Aorta (tissue), 5 donors: Measurements from ENCODE around the gene DNASE1L3. TPM values are rescaled to one million over a fixed set of nuclear protein-coding genes. Genes with fewer than 3 reads are reported as not detected.

Experiments used
- ATAC-seq: fragments of 200-7000 bp; cut with Tn5 transposase; one replicate; pipeline ENCODE4 v1.9.1; 2022; ENCODE audit warnings: moderate library complexity; ENCODE audit not compliant: low FRiP score
- DNase-seq, 2 donors: peaks; one replicate each; pipeline ENCODE4 v3.0.0-alpha.2; 2020
- H3K27ac ChIP-seq, 2 donors: one replicate each; pipeline ENCODE4 v1.5.1; 2013; ENCODE audit warnings: low read length in 2 of 2, mild to moderate bottlenecking in 2 of 2, moderate library complexity in 2 of 2, control low read depth in 1 of 2, inconsistent platforms in 1 of 2, low read depth in 1 of 2
- H3K27me3 ChIP-seq, 2 donors: one replicate each; pipeline ENCODE4 v1.6.1; 2013; ENCODE audit warnings: control low read depth in 1 of 2, low read length in 1 of 2, mild to moderate bottlenecking in 1 of 2, moderate library complexity in 1 of 2; ENCODE audit not compliant: insufficient read depth in 2 of 2, control insufficient read depth in 1 of 2
- H3K36me3 ChIP-seq, 2 donors: one replicate each; pipeline ENCODE4 v1.6.1; 2013; ENCODE audit warnings: control low read depth in 1 of 2, low read length in 1 of 2, mild to moderate bottlenecking in 1 of 2; ENCODE audit not compliant: insufficient read depth in 2 of 2, control insufficient read depth in 1 of 2
- H3K4me1 ChIP-seq, 2 donors: one replicate each; pipeline ENCODE4 v1.6.1; 2013; ENCODE audit warnings: low read length in 2 of 2, control low read depth in 1 of 2, mild to moderate bottlenecking in 1 of 2, moderate library complexity in 1 of 2; ENCODE audit not compliant: insufficient read depth in 2 of 2, control insufficient read depth in 1 of 2
- H3K4me3 ChIP-seq, 2 donors: one replicate each; pipeline ENCODE4 v1.5.1; 2013; ENCODE audit warnings: low read length in 2 of 2, control low read depth in 1 of 2, mild to moderate bottlenecking in 1 of 2
- H3K9me3 ChIP-seq: one replicate; pipeline ENCODE4 v1.6.1; 2013; ENCODE audit warnings: mild to moderate bottlenecking, low read length; ENCODE audit not compliant: control insufficient read depth
- WGBS, 2 donors: extraction: QIAGEN DNeasy Blood & Tissue Kit; methylation state at CpG; one replicate each; pipeline ENCODE4 v1.1.7; 2013; 5-methylcytosine and 5-hydroxymethylcytosine counted together
- intact Hi-C, 2 donors: fragments of 100-400 bp; cut with DNase I; formaldehyde crosslinking; loops; one replicate each; pipeline versions ENCODE4 v1.14.2 to v1.15.0; 2022
- polyA plus RNA-seq, 2 donors: library from polyadenylated mRNA; stranded (reverse); fragments of 200-250 nt; gene quantifications; one replicate each; pipeline ENCODE4 v1.2.3, GENCODE V29; 2013
- total RNA-seq, 2 donors: library from RNA; stranded (reverse); fragmentation: NEBNext Ultra II Directional; extraction: Animal tissue kit (Norgen Biotek cat#: 25700); gene quantifications; one replicate each; pipeline ENCODE4 v1.2.1, GENCODE V29; 2021
- donor health status: healthy with polysubstance abuse.
- donor health status: Bipolar disorder and iron deficiency.
- donor health status: DM: no; HTN: no; CAD: no.
- donor health status: DM: no; HTN: no; CAD: no.
- donor health status: DM: yes; HTN: yes; CAD: no.

DNASE1L3 gene
- total and polyA plus RNA-seq, 4 donors, result 1.4 to 19.8 (median 5.7) TPM

DNA sequence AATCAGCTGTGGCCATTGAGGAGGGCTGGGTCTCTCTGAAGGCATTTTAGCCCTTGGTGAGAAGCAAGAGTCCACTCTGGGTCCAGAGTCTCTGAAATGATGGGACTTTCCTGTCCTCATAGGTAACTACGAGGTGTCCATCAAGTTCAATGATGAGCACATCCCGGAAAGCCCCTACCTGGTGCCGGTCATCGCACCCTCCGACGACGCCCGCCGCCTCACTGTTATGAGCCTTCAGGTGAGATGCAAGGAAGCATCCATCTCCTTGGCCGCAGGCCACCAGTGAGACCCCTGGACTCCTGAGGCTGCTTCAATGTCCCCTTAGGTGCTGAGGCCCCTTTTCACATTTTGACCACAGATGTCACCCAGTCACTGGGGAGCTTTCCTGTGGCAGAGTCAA lies 54.9 kb downstream of the DNASE1L3 start:
- Histone ChIP-seq H3K36me3 (peaks cover 0 to 3% of the 10 kb centered on the region in 2 donors), H3K27ac (no peak overlapping the region), H3K4me1 (no peaks in the 10 kb centered on the region), H3K27me3 (no peaks in the 10 kb centered on the region), H3K9me3 (no peaks in the 10 kb centered on the region), H3K4me3 (no peak overlapping the region)
- 96% methylated on average over 10 of the region's 10 CpGs for WGBS, 2 donors
- intact Hi-C loops, result loop anchor here in 1 of 2 donors (5.0 kb wide), 1 partner anchor 129 kb away; no protein-coding TSS in a partner anchor
- no peak for ATAC-seq
- DNase-seq, result no peak

GRCh38 chr3:58154626-58155449 lies 55.9 kb downstream of the DNASE1L3 start:
- H3K4me1 ChIP-seq, result no peaks in the 10 kb centered on the region
- no peak for ATAC-seq

GRCh38 chr3:58153371-58153770 lies 57.4 kb downstream of the DNASE1L3 start:
- no peak overlapping the region for H3K4me3 ChIP-seq
- 96 to 98% methylated on average over 16 of the region's 16 CpGs for WGBS, 2 donors
- DNase-seq (no peak), ATAC-seq (peak; percentile 13)
- no peaks in the 10 kb centered on the region for H3K4me1 ChIP-seq
- no peaks in the 10 kb centered on the region for H3K9me3 ChIP-seq
- H3K27ac ChIP-seq, result no peak overlapping the region
- H3K36me3 ChIP-seq, result peaks cover 0 to 5% of the 10 kb centered on the region in 2 donors
- intact Hi-C loops, result no loop called here
- no peaks in the 10 kb centered on the region for H3K27me3 ChIP-seq

More at GRCh38 chr3:58154626-58155449, 55.9 kb downstream of the DNASE1L3 start:
- WGBS, 2 donors, result 91 to 93% methylated on average over 10 of the region's 10 CpGs
- intact Hi-C loops, result loop anchor here in 1 of 2 donors (5.0 kb wide), 1 partner anchor 128 kb away; no protein-coding TSS in a partner anchor
- H3K27ac ChIP-seq, result no peak overlapping the region
- peaks cover 0 to 3% of the 10 kb centered on the region in 2 donors for H3K36me3 ChIP-seq
- H3K4me3 ChIP-seq, result no peak overlapping the region
- no peak for DNase-seq
- no peaks in the 10 kb centered on the region for H3K9me3 ChIP-seq
- H3K27me3 ChIP-seq, result no peaks in the 10 kb centered on the region

DNA sequence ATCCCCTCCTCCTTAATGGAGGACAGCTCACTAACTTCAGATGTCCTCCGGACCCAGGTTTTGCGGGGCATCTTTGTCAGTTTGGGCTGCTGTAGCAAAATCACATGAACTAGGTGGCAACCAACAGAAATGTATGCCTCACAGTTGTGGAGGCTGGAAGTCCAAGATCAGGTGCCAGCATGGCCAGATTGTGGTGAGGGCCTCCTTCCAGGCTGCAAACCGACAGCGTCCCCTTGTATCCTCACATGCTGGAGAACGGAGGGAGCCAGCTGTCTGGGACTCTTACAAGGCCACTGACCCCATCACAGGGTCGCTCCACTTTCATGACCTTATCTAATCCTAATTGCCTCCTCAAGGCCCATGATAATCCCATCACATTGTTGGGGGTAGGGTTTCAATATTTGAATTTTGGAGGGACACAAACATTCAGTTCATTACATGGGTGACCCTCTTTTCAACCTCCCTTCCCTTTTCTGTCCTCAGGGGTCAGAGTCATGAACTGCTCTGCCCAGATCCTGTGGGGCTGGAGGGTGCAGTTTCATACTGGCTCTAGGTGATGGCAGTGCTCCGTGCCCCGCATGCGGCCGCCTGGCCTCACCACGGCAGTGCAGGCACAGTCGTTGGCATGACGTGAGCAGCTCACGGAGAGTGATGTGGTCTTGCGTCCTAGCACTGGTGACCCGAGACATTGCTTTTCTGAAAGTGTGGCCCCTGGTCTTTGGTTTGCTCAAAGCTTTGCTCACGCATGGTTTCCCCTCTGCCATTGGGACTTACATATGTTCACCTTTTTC lies 58.4 kb downstream of the DNASE1L3 start:
- Histone ChIP-seq H3K27ac (no peak overlapping the region), H3K36me3 (peaks cover 0 to 5% of the 10 kb centered on the region in 2 donors), H3K4me1 (no peaks in the 10 kb centered on the region), H3K4me3 (no peak overlapping the region), H3K27me3 (no peaks in the 10 kb centered on the region), H3K9me3 (no peaks in the 10 kb centered on the region)
- no peak for DNase-seq
- WGBS, 2 donors, result 96% methylated on average over 17 of the region's 17 CpGs
- intact Hi-C loops, result no loop called here
- ATAC-seq, result no peak

DNA sequence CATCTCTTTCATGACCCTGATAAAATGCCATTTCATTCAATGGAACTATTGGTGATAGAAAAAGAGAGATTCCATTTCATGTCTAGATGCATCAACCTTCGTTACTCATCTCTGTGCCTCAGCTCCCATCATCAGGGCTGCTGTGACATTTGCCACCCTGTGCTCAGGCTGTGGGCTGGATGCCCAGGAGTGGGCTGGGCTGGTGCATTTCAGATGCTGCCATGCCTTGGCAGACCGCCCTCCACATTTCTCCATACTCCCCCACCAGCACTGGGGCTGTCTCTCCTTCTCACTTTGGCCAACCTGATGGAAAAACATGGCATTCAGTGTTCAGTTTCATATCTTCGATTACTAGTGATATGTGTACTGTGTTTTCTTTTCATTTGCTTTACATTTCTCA lies 59.1 kb downstream of the DNASE1L3 start:
- H3K27ac ChIP-seq, result no peak overlapping the region
- H3K9me3 ChIP-seq, result no peaks in the 10 kb centered on the region
- no peak overlapping the region for H3K4me3 ChIP-seq
- peaks cover 0 to 5% of the 10 kb centered on the region in 2 donors for H3K36me3 ChIP-seq
- no peaks in the 10 kb centered on the region for H3K4me1 ChIP-seq
- peak in 1 of 2 donors; percentile 70 for DNase-seq
- no peaks in the 10 kb centered on the region for H3K27me3 ChIP-seq
- 34 to 39% methylated on average over 3 of the region's 3 CpGs for WGBS, 2 donors
- ATAC-seq, result no peak
- intact Hi-C loops, result no loop called here

- H3K9me3 ChIP-seq, result no peaks in the 10 kb centered on the region
- no peaks in the 10 kb centered on the region for H3K4me1 ChIP-seq
- no peaks in the 10 kb centered on the region for H3K27me3 ChIP-seq
- no peak overlapping the region for H3K4me3 ChIP-seq
- intact Hi-C loops, result no loop called here
- DNase-seq, result no peak
- ATAC-seq, result no peak
- peaks cover 0 to 5% of the 10 kb centered on the region in 2 donors for H3K36me3 ChIP-seq
- WGBS, 2 donors, result 88% methylated on average over 13 of the region's 13 CpGs
- no peak overlapping the region for H3K27ac ChIP-seq
These were observed 60.0 kb downstream of the DNASE1L3 start for GRCh38 chr3:58150810-58151199.

GRCh38 chr3:58150130-58150809 lies 60.5 kb downstream of the DNASE1L3 start:
- H3K4me3 ChIP-seq, result no peak overlapping the region
- H3K27me3 ChIP-seq, result no peaks in the 10 kb centered on the region
- no peak for ATAC-seq
- intact Hi-C loops, result no loop called here
- H3K27ac ChIP-seq, result no peak overlapping the region
- 79 to 80% methylated on average over 14 of the region's 14 CpGs for WGBS, 2 donors
- no peaks in the 10 kb centered on the region for H3K9me3 ChIP-seq
- H3K4me1 ChIP-seq, result no peaks in the 10 kb centered on the region
- DNase-seq, result no peak
- H3K36me3 ChIP-seq, result peaks cover 0 to 8% of the 10 kb centered on the region in 2 donors

- intact Hi-C loops, result no loop called here
- DNase-seq, result no peak
These were observed 62.7 kb downstream of the DNASE1L3 start for GRCh38 chr3:58148049-58148448.

More at GRCh38 chr3:58148049-58148448, 62.7 kb downstream of the DNASE1L3 start:
- WGBS, 2 donors, result 96 to 97% methylated on average over 9 of the region's 9 CpGs
- Histone ChIP-seq H3K9me3 (no peaks in the 10 kb centered on the region), H3K4me1 (no peaks in the 10 kb centered on the region), H3K36me3 (peaks cover 0 to 7% of the 10 kb centered on the region in 2 donors), H3K27ac (no peak overlapping the region), H3K4me3 (no peak overlapping the region), H3K27me3 (no peaks in the 10 kb centered on the region)
- ATAC-seq, result no peak
